K562 (cell line): ENCODE measurements around the gene BEST2. TPM values are rescaled to one million over a fixed set of nuclear protein-coding genes. Genes with fewer than 3 reads are reported as not detected.
A peak's percentile ranks its signal among the peaks of the same experiment; 100 is the strongest.

ENCODE experiments used
- CBX1 ChIP-seq: sonication (generic); IDR thresholded peaks from 2 replicates; pipeline ENCODE4 v1.6.1; 2016; ENCODE audit warnings: antibody characterized with exemption, low read depth, mild to moderate bottlenecking
- HOXB6 ChIP-seq: fragments of 250-450 bp; sonication (Bioruptor Pico); IDR thresholded peaks from 2 replicates; pipeline ENCODE4 v1.5.1; 2022; ENCODE audit warnings: mild to moderate bottlenecking, borderline replicate concordance
- NFRKB ChIP-seq: fragments of 450-650 bp; IDR thresholded peaks from 2 replicates; pipeline ENCODE4 v1.6.1; 2016; ENCODE audit warnings: low read depth
- NR2C1 ChIP-seq, 2 experiments: fragments of 450-650 bp; IDR thresholded peaks; 2 replicates each; pipeline ENCODE4 v1.6.1; 2017; ENCODE audit warnings: mild to moderate bottlenecking in 2 of 2, antibody characterized with exemption in 1 of 2, inconsistent platforms in 1 of 2, missing compliant biosample characterization in 1 of 2, missing genetic modification characterization in 1 of 2
- RBM14 ChIP-seq: fragments of 200-400 bp; formaldehyde crosslinking; IDR thresholded peaks from 2 replicates; pipeline ENCODE4 v1.6.1; 2018; ENCODE audit warnings: low read depth, mild to moderate bottlenecking, low read length, moderate library complexity, borderline replicate concordance; ENCODE audit not compliant: insufficient read depth
- RFX1 ChIP-seq: fragments of 450-650 bp; IDR thresholded peaks from 2 replicates; pipeline ENCODE4 v1.6.1; 2016; ENCODE audit warnings: mild to moderate bottlenecking, moderate library complexity
- RHOXF2B ChIP-seq: fragments of 250-450 bp; sonication (Bioruptor Pico); conservative IDR thresholded peaks from 2 replicates; pipeline ENCODE4 v1.5.1; 2021
- RNF2 ChIP-seq: sonication (generic); IDR thresholded peaks from 2 replicates; pipeline ENCODE4 v1.6.1; 2016
- SIX5 ChIP-seq, 2 experiments: IDR thresholded peaks; 2 replicates each; pipeline ENCODE4 v1.6.1; 2011; ENCODE audit warnings: low read length in 2 of 2, borderline replicate concordance in 1 of 2, low read depth in 1 of 2, mild to moderate bottlenecking in 1 of 2, moderate library complexity in 1 of 2; ENCODE audit not compliant: insufficient read depth in 1 of 2
- SMC3 ChIP-seq: conservative IDR thresholded peaks from 2 replicates; pipeline ENCODE4 v1.6.1; 2011; ENCODE audit warnings: low read depth, low read length, improper control_type of control experiment; ENCODE audit not compliant: insufficient read depth
- SP1 ChIP-seq: sonication (generic); formaldehyde crosslinking; IDR thresholded peaks from 2 replicates; pipeline ENCODE4 v1.8.1; 2022; ENCODE audit warnings: mild to moderate bottlenecking, missing genetic modification reagents
- SREBF2 ChIP-seq: sonication (generic); formaldehyde crosslinking; IDR thresholded peaks from 2 replicates; pipeline ENCODE4 v1.4.0; 2020; ENCODE audit warnings: mild to moderate bottlenecking, missing genetic modification reagents
- SRF ChIP-seq, 2 experiments: fragments of 250-450, 450-650 bp in 1 of 2; sonication (Bioruptor Pico) in 1 of 2; sonication (generic) in 1 of 2; formaldehyde crosslinking; IDR thresholded peaks; 2 replicates each; pipeline versions ENCODE4 v1.5.0 to v1.5.1; 2020 to 2022; ENCODE audit warnings: mild to moderate bottlenecking in 1 of 2, missing genetic modification reagents in 1 of 2
- TCFL5 ChIP-seq: fragments of 250-450 bp; sonication (Bioruptor Pico); conservative IDR thresholded peaks from 2 replicates; pipeline ENCODE4 v1.6.1; 2021; ENCODE audit warnings: mild to moderate bottlenecking, moderate library complexity, matching md5 sums
- ZC3H4 ChIP-seq: sonication (generic); formaldehyde crosslinking; IDR thresholded peaks from 2 replicates; pipeline ENCODE4 v1.9.0; 2021; ENCODE audit warnings: missing genetic modification reagents, borderline replicate concordance
- ZFP30 ChIP-seq: fragments of 250-450 bp; sonication (Bioruptor Pico); IDR thresholded peaks from 2 replicates; pipeline ENCODE4 v1.8.0; 2022; ENCODE audit warnings: moderate library complexity, mild to moderate bottlenecking, inconsistent platforms, borderline replicate concordance
- ZFX ChIP-seq: sonication (generic); formaldehyde crosslinking; IDR thresholded peaks from 2 replicates; pipeline ENCODE4 v1.8.0; 2022; ENCODE audit warnings: mild to moderate bottlenecking, missing genetic modification reagents, moderate library complexity
- ZNF212 ChIP-seq: fragments of 450-650 bp; formaldehyde crosslinking; IDR thresholded peaks from 2 replicates; pipeline ENCODE4 v1.4.0; 2020; ENCODE audit warnings: mild to moderate bottlenecking
- ZNF282 ChIP-seq: sonication (generic); formaldehyde crosslinking; IDR thresholded peaks from 2 replicates; pipeline ENCODE4 v1.8.1; 2023; ENCODE audit warnings: missing genetic modification reagents
- ZNF79 ChIP-seq: fragments of 250-450 bp; sonication (Bioruptor Pico); IDR thresholded peaks from 2 replicates; pipeline ENCODE4 v1.4.0; 2020; ENCODE audit warnings: low read depth, mild to moderate bottlenecking, moderate library complexity
- polyA plus RNA-seq, 8 experiments: library from polyadenylated mRNA; depleted of rRNA in 4 of 8; stranded (reverse) in 5 of 8; unstranded in 3 of 8; fragments of >200 nt; fragmentation: Nextera tagmentation in 2 of 8; fragmentation: Illumina TruSeq in 1 of 8; extraction: Ambion mirVana in 2 of 8; extraction: Trizol in 1 of 8; gene quantifications; 2 replicates each; pipeline versions ENCODE4 v1.2.1 to v1.2.3, GENCODE V29; 2011 to 2014; ENCODE audit warnings: inconsistent platforms in 1 of 8, missing spikeins in 1 of 8
- total RNA-seq, 7 experiments: library from RNA; depleted of rRNA in 6 of 7; stranded (reverse); fragments of >200 nt in 6 of 7; fragmentation: Illumina TruSeq in 2 of 7; extraction: Trizol in 2 of 7; gene quantifications; 2 replicates each; pipeline versions ENCODE4 v1.2.1 to v1.2.3, GENCODE V29; 2011 to 2021; ENCODE audit warnings: low replicate concordance in 1 of 7
- TF ChIP-seq, protein P1 (sequence below), 3 experiments: fragments of 200-800 bp in 1 of 3; fragments of 250-450 bp in 1 of 3; fragments of 450-650 bp in 1 of 3; sonication (Bioruptor Pico) in 1 of 3; sonication (Bioruptor generic) in 1 of 3; formaldehyde crosslinking in 1 of 3; IDR thresholded peaks; 2 replicates each; pipeline versions ENCODE4 v1.6.1 to v1.8.0; 2016 to 2022; ENCODE audit warnings: mild to moderate bottlenecking in 2 of 3, missing genetic modification characterization in 2 of 3, missing compliant biosample characterization in 1 of 3, moderate library complexity in 1 of 3
- TF ChIP-seq, protein P2 (sequence below): sonication (generic); formaldehyde crosslinking; IDR thresholded peaks from 2 replicates; pipeline ENCODE4 v1.9.0; 2022; ENCODE audit warnings: mild to moderate bottlenecking, missing genetic modification reagents
- TF ChIP-seq, protein P3 (sequence below): sonication (generic); formaldehyde crosslinking; IDR thresholded peaks from 2 replicates; pipeline ENCODE4 v1.8.0; 2022; ENCODE audit warnings: missing genetic modification reagents, mild to moderate bottlenecking, borderline replicate concordance

Gene BEST2
- total and polyA plus RNA-seq, 9 of the 15 experiments (the other 6 are each of a cell fraction or from before 2014, with no cell fraction given), result not detected

DNA sequence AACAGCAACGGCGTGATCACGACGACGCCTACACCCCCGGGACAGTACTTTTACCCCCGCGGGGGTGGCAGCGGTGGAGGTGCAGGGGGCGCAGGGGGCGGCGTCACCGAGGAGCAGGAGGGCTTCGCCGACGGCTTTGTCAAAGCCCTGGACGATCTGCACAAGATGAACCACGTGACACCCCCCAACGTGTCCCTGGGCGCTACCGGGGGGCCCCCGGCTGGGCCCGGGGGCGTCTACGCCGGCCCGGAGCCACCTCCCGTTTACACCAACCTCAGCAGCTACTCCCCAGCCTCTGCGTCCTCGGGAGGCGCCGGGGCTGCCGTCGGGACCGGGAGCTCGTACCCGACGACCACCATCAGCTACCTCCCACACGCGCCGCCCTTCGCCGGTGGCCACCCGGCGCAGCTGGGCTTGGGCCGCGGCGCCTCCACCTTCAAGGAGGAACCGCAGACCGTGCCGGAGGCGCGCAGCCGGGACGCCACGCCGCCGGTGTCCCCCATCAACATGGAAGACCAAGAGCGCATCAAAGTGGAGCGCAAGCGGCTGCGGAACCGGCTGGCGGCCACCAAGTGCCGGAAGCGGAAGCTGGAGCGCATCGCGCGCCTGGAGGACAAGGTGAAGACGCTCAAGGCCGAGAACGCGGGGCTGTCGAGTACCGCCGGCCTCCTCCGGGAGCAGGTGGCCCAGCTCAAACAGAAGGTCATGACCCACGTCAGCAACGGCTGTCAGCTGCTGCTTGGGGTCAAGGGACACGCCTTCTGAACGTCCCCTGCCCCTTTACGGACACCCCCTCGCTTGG, 40.7 kb downstream of the BEST2 start (continued):
- TF ChIP-seq, protein P1, sequence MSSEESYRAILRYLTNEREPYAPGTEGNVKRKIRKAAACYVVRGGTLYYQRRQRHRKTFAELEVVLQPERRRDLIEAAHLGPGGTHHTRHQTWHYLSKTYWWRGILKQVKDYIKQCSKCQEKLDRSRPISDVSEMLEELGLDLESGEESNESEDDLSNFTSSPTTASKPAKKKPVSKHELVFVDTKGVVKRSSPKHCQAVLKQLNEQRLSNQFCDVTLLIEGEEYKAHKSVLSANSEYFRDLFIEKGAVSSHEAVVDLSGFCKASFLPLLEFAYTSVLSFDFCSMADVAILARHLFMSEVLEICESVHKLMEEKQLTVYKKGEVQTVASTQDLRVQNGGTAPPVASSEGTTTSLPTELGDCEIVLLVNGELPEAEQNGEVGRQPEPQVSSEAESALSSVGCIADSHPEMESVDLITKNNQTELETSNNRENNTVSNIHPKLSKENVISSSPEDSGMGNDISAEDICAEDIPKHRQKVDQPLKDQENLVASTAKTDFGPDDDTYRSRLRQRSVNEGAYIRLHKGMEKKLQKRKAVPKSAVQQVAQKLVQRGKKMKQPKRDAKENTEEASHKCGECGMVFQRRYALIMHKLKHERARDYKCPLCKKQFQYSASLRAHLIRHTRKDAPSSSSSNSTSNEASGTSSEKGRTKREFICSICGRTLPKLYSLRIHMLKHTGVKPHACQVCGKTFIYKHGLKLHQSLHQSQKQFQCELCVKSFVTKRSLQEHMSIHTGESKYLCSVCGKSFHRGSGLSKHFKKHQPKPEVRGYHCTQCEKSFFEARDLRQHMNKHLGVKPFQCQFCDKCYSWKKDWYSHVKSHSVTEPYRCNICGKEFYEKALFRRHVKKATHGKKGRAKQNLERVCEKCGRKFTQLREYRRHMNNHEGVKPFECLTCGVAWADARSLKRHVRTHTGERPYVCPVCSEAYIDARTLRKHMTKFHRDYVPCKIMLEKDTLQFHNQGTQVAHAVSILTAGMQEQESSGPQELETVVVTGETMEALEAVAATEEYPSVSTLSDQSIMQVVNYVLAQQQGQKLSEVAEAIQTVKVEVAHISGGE (CRISPR knock-in tag; IDR thresholded peaks at IDR 0.05), result peak in 2 of 3 experiments; percentile 62 to 67; a peak in 3 of 6 replicates
- TF ChIP-seq NFRKB (no peak), CBX1 (peak; percentile 23; the same call in 1 of the 2 replicates), SMC3 (no peak), RHOXF2B (no peak), ZNF79 (CRISPR knock-in tag) (no peak), RBM14 (peak; percentile 82; the same call in 1 of the 2 replicates), SP1 (CRISPR knock-in tag) (0 out of 2 replicates have a peak, but pooled peaks have one; percentile 72), ZC3H4 (no peak; the same call in 1 of the 2 replicates), ZFX (CRISPR knock-in tag) (0 out of 2 replicates have a peak, but pooled peaks have one; percentile 16), HOXB6 (no peak), ZFP30 (CRISPR knock-in tag) (no peak), ZNF212 (no peak), RFX1 (no peak), SRF (CRISPR knock-in tag; IDR thresholded peaks at IDR 0.05) (peak in 1 of 2 experiments; percentile 68; a peak in 1 of 4 replicates), RNF2 (peak; percentile 70; the same call in 1 of the 2 replicates), ZNF282 (CRISPR knock-in tag) (no peak), TCFL5 (CRISPR knock-in tag) (no peak), NR2C1 (IDR thresholded peaks at IDR 0.05) (peak; percentile 92), NR2C1 (tag; IDR thresholded peaks at IDR 0.05) (peak; percentile 94), SREBF2 (CRISPR knock-in tag) (no peak), SIX5 (IDR thresholded peaks at IDR 0.05; ENCODE audit: borderline replicate concordance in 1 of 2, insufficient read depth in 1 of 2, low read depth in 1 of 2, low read length in 2 of 2) (no peak)
- TF ChIP-seq, protein P2, sequence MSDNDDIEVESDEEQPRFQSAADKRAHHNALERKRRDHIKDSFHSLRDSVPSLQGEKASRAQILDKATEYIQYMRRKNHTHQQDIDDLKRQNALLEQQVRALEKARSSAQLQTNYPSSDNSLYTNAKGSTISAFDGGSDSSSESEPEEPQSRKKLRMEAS (CRISPR knock-in tag), result peak; percentile 91
- TF ChIP-seq, protein P3, sequence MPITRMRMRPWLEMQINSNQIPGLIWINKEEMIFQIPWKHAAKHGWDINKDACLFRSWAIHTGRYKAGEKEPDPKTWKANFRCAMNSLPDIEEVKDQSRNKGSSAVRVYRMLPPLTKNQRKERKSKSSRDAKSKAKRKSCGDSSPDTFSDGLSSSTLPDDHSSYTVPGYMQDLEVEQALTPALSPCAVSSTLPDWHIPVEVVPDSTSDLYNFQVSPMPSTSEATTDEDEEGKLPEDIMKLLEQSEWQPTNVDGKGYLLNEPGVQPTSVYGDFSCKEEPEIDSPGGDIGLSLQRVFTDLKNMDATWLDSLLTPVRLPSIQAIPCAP, result no peak; the same call in 1 of the 2 replicates
